ENCODE measurements around the gene PPP1R1A.

Gene PPP1R1A

DNA sequence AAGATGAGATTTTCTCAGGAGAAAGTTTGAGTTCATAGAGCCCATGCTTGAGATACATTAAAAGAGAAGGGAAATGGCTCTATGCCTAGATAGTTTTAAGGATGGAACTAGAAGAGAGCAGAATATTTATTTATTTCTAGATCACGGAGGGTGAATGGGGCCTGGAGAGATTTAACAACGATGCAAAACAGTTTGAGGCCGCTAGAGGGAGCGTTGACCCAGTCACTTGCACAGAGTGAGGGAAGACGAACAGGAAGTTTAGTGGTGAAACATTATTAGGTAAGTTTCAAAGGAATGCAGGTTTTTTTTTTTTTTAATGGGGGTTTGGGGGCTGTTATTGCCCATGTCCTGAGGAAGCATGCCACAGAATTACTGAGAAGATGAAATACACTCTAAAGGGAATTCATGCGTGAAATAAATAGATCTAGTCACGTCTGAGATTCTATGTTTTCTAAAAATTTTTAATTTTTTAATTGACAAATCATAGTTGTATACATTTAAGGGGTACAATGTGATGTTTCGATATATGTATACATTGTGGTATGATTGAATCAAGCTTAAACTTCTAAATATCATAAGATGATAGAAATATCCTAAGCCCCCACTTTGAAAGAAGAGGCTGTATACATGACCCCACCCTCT lies 14.8 kb upstream of the PPP1R1A start:
- DNase-seq (ENCODE audit: low read depth in 2 of 2), result peak; percentile 33 to 34

DNA sequence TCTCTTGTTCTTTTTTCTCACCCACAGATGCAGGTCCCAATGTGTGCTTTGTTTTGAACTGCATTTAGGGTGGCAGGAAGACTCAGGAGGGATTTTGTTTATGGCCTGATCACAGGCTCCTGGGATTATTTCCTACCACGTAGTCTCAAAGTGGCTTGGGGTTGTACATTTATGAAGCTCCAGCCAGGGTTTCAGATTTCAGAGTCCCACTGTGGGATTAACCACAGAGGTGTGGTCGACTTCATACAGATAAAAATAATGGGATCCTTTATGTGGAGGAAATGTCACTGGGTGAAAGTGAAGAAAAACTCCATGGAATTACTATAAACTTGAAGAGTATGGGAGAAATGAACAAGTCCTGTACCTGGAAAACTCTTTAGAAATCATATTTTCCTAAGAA lies 14.2 kb upstream of the PPP1R1A start:
- no peak for DNase-seq (ENCODE audit: low read depth in 2 of 2)

DNA sequence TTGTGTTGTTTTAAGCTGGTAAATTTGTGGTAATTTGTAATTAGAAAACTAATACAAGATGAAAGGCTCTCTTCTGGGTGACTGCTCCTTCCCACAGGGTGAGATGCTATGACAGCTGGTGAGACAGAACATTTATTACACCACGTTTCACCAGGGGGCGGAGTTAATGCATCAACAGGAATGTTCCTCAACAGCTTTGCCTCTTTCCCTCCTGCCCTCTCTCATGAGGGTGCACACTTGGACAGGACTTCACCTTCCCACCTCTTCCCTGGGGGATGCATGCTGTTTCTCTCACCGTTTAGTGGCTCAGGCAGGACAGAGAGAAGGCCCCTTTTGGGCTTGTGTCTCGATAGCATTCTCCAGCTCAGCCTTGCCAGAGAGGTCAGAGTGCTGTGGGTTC lies 13.4 kb upstream of the PPP1R1A start:
- no peak for DNase-seq (ENCODE audit: low read depth in 2 of 2)

DNA sequence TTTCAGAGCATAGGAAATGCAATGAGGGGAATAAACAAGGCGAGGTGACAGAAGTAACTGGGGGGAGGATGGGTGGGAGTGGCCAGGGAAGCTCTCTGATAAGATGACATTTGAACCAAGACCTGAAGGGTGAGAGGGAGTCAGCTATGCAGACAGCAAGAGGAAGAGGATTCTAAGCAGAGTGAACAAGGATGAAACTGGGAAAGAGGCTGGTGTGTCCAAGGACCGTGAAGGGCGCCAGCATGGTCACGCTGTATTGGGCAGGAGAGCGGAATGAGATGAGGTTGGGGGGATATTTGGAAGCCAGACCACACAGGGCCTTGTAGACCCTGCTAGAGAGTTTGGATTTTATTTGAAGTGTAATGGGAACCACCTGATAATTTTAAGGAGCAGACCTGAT lies 10.5 kb upstream of the PPP1R1A start:
- no peak for DNase-seq (ENCODE audit: low read depth in 2 of 2)

DNA sequence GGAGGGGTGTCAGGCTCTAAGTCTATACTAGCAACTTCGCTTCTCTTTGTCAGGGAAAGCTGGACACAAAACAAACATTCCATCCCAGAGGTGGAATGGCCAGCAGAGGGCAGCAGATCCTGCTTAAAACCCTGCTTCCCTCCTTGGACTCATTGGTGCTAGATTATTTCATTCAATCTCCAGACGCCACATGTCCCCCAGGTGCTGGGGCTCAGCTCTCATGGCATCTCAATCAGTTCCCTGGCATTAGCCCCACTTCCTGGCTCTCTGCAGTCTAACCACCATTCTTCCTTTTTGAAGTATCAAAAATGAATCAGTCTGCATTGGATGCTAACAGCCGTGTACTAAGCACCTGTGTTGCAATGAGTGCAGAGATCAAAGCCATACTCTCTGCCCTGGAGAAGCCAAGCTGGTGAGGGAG lies 8.1 kb upstream of the PPP1R1A start:
- peak; percentile 6 to 29 for DNase-seq (ENCODE audit: low read depth in 2 of 2)

DNA sequence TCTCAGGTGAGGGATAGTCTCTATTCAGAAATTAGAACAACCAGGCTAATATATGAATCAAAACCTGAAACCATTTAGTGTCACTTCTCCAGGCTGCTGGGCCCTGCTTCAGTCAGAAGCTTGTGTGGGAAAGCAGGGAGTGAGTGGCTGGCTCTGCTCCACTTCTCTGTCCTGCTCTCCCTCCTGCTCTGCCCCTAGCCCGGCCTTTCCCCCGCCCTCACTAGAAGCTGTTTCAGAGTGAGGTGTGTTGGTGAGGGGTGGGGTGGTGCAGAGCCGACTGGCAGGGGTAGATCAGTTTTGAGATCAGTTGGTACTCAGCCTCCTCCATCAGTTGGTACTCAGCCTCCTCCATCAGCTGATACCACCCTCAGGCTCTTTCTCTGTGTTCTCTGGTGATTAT lies 7.0 kb upstream of the PPP1R1A start:
- DNase-seq (ENCODE audit: low read depth in 2 of 2), result no peak

DNA sequence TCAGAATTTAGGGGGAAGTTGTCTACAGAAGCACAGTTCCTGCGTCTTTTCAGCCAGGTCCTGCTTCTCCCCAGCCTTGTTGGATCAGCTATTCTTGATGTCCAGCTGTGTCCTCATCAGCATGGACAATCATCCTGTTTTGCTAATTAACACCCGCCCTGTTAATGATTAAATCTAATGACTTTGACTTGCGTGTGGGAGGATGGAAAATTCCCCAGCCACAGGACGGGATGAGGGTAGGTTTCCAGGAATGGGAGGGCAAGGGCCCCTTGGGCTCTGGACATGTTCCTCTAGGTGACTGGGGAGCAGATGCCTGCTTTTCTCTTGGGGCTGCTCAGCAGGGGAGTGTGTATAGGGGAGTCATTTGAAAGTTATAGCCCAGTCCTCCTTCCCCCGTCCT lies 5.3 kb upstream of the PPP1R1A start:
- no peak for DNase-seq (ENCODE audit: low read depth in 2 of 2)

DNA sequence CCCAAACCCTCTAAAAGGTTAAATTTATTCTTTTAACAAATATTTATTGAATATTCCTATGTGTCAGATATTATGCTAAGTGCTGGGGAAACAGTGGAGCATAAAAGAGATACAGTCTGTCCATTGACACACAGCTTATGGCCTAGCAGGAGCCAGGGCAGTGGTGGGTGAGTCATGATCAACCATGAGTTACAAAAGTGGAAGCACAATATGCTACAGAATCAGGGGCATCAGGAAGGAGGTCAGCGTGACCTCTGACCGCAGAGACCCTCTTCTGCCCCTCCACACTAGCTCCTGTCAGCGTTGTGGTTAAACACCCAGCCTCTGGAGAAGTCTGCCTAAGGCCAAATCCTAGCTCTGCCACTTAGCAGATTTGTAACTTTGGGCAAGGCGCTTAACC lies 4.7 kb upstream of the PPP1R1A start:
- no peak for DNase-seq (ENCODE audit: low read depth in 2 of 2)

DNA sequence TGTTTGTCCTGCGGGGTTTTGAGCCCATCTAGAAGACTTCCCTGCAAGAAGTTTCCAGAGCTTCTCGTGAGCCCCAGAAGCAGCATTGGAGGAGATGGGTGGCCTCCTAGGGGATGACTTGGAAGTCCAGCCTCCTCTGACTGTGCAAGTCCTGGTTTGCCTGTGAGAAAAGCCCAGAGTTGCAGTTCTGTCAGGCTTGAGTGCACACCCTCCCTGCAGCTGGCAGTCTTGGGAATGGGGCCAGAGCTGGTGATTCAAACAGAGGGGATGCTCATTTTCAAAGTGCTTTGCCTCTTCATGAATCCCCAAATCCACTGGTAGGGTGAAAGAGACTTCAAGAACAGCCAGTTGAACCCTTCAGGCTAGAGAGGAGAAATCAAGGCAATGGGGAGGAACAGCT lies 3.9 kb upstream of the PPP1R1A start:
- DNase-seq (ENCODE audit: low read depth in 2 of 2), result no peak

DNA sequence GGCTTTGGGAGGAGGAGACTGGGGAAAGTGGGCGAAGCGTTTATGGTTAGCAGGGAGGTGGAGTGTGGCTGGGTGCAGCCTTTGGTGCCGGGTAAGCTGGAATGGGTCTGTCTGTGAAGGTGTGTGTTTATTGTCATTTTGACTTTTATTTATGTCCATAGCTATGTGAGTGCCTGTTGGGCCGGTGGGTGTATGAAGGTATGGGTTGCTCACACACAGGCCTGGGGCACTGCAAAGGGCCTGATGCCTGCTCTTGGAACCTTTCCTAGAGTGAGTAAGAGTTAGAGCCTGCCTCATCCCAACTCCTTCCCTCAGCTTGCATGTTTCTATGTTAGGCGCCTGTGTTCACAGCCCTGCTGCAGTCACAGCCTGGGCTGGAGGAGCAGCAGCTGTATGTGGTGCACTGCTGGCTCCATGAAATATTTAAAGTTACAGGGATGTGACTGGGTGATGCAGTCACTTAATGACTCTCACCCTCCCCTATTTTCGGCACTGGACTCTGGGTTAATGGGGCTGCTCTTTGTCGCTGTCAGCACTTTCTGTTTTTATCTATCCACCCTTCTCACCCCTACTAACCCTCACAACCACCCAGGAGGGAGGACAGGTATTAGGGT lies 2.6 kb upstream of the PPP1R1A start:
- DNase-seq (ENCODE audit: low read depth in 2 of 2), result no peak

DNA sequence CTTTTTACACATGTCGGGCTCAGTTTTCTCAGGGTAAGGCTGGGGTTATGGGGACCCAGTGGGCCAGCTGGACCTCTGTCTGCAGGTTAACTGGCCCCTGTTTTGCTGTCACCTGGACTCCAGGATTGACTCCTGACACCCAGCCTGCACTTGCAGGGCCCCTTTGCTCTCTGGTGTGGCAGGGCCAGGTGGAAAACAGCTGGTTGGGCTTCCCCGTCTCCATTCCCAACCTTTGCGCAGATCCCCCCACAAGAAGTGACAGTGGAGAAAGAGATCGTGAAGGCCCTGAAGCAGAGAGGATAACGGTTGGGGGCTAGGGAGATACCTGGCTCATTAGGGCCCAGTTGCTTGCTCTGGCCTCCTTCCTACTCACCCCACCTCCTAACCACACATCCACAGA lies 1.5 kb upstream of the PPP1R1A start:
- no peak for DNase-seq (ENCODE audit: low read depth in 2 of 2)

DNA sequence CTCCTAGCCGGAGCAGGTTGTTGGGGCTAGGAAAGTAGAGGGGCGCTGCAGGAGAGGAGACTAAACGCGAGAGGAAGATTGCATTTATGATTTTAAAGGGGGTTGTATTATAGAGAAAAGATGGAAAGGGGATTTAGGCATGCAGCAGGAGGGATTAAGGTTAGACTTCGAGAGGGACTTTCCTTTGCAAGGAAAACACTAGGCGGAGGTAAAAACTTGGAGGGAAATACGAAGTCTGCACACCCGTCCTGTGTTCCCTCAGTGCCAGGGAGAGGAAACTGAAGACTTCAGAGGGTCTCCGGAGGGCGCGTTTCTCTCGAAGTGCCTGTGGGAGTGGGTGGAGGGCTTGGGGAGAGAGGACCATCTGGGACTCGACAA lies 420 bp upstream of the PPP1R1A start:
- no peak for DNase-seq (ENCODE audit: low read depth in 2 of 2)

DNA sequence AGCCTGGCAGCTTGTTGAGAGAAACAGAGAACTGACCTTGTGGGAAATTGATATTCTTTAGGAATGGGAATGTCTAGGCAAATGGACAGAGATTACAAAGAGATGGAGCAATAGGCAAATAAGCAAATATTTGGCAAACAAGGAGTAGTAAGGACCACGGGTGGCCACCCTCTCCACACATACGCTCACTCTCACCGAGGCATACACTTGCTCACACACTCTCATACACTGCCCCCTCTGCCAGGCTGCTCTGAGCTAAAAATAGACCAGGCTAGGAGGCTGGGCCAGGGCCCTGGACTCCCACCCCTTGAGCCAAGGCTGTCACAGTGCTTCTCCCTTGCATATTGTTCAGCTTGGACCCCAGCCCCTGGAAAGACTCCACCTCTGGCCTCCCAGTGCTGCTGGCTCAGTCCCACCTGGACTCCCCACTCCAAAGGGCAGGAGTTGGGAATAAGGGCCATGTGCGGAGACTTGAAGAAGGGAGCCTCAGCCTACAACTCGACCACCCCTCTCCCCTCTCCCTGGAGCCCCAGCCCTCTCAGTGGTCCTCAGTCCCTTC lies 1.1 kb downstream of the PPP1R1A start:
- DNase-seq (ENCODE audit: low read depth in 2 of 2), result no peak

DNA sequence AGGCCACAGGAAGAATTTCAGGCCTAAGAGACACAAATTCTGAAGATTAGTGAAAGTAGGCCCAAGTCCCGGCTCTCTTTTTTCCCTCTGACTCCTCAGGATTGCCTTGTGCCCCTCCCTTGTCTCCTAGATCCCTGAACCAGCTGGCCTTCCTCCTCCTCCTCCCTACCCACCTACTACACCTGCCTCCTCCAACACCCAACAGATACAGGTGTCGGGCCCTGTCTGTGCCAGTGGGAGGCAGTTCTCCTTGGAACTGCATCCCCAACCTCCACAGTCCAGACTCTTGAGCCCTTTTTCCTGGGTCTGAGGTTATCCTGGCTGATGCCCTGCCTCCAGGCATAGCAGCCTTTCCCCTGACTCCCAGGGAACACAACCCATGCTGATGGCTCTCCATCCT lies 1.8 kb downstream of the PPP1R1A start:
- DNase-seq (ENCODE audit: low read depth in 2 of 2), result no peak

DNA sequence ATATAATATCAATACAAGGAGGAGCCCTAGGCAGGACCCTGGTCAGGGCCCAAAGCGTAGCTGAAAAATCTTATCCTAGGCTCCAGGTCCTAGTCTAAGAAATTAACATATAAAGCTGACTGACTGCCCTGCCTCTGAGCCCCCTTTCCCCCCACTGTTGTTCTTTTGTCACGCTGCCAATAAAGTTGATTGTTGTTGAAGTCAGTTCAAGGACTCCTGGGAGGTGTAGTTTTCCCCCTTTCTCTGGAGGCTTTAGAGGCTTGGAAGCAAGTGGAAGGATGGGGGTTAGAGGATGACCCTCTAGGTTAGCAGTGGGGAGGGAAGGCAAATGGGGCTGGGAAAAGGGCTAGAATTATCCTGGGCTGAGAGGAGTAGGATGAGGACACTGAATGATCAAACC lies 3.2 kb downstream of the PPP1R1A start:
- no peak for DNase-seq (ENCODE audit: low read depth in 2 of 2)

DNA sequence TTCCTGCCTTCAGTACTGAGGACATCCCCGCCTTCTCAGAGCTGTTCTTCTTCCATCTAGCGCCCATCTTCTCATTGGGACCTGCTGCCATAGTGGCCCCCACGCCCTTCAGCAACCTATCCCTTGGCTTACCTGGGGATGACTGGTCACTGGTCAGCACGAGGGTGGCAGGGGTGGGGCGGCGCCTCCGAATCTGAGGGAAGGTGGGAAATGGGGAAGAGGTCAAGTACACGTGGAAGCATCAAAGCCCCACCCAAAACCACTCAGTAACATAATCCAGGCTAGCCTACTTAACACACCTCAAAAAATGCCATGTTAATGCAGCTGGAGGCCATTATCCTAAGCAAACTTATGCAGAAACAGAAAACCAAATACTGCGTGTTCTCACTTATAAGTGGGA lies 4.3 kb downstream of the PPP1R1A start:
- no peak for DNase-seq (ENCODE audit: low read depth in 2 of 2)

DNA sequence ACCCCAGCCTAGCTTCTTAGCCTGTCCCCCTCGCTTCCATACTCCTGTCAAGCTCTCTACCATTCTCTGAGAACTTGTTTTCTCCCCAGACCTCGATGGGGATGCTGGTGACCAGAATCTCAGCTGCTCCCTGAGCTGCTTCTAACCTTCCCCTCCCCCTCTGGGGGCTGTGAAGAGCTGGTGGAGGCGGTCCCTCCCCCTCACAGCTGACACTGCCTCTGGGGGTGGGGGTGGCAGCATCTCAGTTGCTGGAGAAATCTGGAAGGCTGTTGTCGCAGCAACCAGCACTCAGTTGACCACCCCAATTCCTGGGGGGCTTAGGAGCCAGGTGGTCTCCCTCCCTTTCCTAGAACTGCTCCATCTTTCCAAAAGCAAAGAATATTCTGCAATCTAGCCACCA lies 4.7 kb downstream of the PPP1R1A start:
- DNase-seq (ENCODE audit: low read depth in 2 of 2), result no peak

DNA sequence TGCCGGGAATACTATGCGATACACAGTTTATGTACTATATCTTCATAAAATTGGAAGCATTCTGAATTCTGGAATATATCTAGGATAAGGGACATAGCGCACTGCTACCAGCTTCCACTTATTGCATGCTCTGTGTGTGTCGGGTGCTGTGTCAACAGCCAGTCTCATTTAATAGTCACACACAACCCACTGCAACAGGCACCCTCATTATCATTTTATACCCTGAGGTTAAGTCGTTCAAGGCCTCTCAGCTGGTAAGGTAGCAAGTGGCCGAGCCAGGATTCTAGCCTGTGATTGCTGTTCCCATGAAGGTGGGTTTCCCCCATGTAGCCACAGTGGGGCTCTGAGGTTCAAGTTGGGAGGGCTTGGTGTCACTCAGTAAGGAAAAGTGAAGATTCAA lies 7.0 kb downstream of the PPP1R1A start:
- DNase-seq (ENCODE audit: low read depth in 2 of 2), result no peak

DNA sequence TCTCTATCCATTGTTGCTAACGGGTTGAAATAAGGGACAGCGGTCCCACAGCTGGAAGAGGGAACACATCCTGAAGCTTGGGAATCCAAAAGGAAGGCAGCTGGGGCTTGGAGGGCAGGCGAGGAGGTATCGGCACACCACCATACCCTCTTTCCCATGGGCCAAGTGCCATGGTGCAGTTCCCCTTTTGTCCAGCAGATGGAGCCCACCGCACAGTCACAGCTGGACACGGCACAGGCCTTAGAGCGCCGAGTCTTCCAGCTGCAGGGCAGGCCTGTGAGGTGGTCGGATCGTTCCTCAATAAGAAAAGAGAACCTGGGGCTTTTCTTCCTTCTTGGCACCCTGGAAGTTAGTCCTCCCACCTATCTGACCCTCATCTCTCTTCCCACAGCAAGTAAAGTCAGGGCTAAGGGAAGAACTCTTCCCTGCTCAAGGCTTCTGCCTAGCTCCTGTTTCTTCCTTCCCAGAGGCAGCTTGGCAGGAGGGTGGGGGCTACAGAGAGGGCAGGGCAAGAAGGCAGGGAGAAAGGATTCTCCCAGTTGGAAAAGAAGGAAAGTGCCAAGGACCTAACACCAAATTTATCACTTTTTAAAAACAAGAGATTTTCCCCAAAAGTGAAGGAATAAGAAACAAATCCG lies 8.6 kb downstream of the PPP1R1A start:
- peak; percentile 63 to 74 for DNase-seq (ENCODE audit: low read depth in 2 of 2)

DNA sequence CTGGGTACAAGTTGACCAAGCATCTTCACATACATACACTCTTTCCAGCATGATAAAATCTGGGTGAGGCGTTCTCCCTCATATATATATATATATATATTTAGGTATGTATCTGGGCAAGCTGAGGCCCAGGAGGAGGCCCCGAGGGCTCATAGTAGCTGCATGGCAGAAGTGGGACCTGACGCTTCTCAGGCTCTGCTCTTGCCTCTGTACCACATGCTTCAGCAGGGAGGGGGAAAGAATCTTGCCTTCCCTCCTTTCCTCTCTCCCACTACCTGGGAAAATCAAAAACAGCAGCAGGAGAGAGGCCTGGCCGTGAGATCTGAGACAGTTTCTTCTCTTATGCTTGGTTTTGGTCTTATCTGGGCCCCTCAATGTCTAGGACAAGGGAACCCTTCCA lies 9.2 kb downstream of the PPP1R1A start:
- no peak for DNase-seq (ENCODE audit: low read depth in 2 of 2)

DNA sequence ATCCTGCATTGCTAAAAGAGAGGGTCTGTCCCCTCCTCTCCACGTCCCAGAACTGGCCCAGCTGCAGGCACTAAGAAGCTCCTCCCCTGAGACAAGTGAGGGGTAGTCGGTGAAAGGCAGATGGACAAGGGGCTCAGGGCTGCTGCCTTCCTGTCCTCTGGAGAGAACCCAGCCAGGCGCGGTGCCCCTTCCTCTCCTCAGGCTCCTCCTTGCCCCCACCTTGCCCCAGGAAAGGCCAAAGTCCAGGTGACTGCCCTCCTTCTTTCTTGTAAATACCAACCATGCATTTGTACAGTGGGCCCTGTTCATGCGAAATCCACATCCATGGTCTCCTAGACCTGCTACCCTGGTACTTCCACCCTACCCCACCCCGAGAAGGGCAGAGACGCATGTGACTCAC lies 9.7 kb downstream of the PPP1R1A start:
- no peak for DNase-seq (ENCODE audit: low read depth in 2 of 2)

DNA sequence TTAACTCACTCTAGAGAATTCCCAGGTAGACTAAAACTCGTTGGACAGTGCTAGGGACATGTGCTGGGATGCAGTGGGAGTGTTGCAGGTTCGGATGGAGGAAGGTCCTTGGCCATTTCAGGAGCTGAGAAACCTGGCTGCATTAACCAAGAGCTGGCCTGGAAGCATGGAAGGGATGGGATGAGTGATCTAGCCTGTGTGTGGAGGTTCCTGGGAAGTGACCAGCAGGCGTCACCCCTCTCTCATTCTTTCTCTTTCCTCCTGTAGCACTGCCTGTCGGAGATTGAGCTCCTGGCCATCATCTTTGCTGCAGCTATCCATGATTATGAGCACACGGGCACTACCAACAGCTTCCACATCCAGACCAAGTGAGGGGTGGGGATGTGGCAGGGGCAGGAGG lies 15.6 kb downstream of the PPP1R1A start:
- DNase-seq (ENCODE audit: low read depth in 2 of 2), result no peak

Data from stimulated activated CD8-positive, alpha-beta memory T cell treated with anti-CD3 and anti-CD28 coated beads, Interleukin-7, amount 100 ng/mL, for 1 hour (primary cell).